GM18870 (cell line): ENCODE results near the gene UBL4A.

Source experiments
- ATAC-seq: cut with Tn5 transposase; IDR thresholded peaks from one replicate; pipeline ENCODE4 v1.9.1; 2021; ENCODE audit warnings: moderate library complexity; ENCODE audit not compliant: unreplicated experiment

UBL4A gene

DNA sequence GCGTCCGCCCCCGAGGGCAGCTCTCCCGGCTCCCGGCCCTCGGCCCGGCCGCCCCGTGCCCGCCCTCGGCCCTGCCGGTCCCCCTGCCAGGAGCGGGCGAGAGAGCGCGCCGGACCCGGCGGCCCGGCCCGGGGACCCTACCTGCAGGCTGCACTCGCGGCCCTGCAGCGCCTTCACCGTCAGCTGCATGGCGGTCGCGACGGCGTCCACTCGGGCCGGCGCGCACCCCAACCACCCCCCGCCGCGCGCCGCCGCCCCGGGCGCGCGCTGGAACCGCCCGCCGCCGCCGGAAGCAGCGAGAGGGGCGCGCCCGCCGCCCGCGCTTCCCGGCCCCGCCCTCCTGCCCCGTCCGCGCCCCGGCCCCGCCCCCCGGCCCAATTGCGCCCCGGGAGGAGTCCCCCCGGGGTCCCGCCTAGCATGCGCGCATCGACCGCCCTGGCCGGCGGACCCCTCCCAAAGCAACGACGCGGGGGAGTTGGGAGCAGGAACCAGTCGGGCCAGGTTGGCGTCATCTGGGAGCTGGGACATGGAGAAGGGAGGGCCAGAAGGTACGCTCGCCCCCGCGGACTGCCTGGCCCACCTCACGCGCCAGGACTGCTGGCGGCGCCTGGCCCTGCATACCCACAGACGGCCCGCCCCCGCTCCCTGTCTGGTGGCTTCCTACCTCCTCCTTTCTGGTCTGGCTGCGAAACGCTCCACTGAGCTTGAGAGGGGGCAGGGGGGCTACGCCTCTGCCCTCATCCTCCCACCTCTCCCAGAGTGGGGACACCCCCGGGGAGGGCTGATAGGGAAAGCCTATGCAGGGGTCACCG, at the start of gene UBL4A:
Gene UBL4A (minus strand): TSS at position 220 of the 812 bp plus-strand sequence. CDS start 31 bp downstream, at position 189.
- no peak for ATAC-seq

DNA sequence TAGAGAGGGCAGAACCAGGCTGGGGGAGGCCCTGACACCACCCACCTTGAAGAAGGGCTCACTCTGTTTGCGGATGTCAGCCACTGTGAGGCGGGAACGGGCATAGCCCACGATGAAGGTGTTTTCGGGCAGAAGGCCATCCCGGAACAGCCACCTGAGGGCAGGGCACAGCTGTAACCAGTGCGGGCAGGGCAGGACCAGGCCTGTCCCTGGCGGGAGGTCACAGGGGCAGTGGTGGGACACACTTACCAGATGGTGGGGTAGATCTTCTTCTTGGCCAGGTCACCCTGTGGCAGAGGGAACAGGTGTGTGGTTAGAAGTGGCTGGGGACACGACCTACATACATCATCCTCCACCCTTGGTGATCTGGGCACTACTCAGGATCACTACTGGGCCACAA, 49.5 kb upstream of the UBL4A start:
- no peak for ATAC-seq

DNA sequence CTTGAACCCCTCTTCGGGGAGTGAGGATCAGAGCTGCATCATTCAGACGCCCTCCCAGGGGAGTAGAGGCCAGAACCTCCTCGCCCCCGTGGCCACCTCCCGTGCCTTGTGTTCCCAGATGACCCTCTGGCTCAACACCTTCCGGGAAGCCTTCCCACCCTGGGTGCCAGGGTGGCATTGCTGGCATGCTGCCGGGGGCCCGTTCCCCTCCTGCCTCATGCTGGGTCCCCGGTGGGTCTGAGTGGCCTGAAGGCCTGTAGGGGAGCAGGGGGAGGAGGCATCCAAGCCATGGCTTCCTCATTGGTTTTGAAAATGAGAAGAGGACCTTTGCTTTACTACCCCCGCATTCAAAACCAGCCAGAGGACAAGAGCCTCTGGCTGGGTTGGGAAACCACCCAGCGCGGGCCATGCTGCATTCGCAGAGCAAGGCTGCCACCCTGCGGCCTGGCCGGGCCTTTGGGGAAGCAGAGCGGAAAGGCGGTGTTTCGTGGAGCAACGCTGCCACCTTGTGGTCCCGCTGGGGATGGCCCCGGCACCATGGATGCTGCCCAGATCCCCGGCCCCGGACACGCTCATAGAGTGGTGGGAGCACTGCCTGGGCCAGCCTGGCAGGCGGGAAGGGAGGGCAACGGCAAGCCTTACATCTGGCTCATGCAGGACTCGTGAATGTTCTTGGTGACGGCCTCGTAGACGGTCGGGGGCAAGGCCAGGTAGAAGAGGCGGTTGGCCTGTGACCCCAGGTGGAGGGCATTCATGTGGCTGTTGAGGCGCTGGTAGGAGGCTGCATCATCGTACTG, 48.3 kb upstream of the UBL4A start:
- peak; percentile 89 for ATAC-seq

DNA sequence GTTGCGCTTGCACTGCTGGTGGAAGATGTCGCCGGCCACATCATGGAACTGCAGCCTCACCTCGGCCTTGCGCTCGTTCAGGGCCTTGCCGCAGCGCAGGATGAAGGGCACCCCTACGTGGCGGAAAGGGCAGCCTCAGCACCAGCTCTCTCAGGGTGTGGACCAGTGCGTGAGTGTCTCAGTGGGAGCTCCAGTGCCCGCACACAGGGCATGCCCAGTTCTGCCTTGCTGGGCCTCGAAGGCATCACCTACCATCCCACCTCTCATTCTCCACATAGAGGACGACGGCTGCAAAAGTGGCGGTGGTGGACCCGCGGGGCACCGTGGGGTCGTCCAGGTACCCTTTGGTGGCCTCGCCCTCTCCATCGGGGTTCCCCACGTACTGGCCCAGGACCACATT, 46.3 kb upstream of the UBL4A start:
- no peak for ATAC-seq

DNA sequence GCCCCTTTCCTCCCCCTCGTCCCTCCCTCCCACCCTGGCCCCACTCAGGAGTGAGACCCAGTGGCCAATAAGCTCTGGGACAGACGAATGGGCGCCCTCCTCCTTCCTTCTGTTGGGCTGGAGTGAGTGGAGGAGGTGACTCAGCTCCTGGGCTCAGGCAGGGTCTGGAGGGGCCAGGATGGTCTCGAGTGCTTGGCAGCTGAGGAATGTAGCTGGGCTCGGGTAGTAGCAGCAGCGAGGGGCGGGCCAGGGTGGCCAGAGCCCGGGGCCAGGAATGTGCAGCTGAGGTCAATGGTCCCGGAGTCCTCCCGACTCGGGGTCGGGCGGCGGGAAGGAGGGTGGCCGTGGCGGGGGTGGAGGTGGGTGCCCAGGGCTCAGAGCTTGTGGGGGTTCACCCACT, 45.2 kb upstream of the UBL4A start:
- ATAC-seq, result no peak

DNA sequence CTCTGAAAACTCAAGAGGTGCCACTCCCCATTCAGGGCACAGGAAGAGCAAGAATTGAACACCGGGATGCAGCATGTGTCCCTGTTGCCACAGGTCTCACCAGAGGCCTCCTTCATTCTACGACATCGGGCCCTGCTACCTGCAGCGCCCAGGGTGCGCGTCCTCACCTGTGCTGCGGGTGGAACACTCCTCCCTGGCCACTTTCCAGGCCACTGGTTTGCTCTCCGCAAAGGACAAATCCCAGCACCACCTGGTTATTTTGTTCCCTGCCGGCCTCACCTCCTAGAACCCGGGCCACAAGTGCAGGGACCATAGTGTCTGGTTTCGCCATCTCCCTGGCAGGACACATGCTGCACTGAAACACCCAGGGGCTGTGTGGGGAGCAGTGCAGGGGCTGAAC, 43.9 kb upstream of the UBL4A start:
- ATAC-seq, result no peak

DNA sequence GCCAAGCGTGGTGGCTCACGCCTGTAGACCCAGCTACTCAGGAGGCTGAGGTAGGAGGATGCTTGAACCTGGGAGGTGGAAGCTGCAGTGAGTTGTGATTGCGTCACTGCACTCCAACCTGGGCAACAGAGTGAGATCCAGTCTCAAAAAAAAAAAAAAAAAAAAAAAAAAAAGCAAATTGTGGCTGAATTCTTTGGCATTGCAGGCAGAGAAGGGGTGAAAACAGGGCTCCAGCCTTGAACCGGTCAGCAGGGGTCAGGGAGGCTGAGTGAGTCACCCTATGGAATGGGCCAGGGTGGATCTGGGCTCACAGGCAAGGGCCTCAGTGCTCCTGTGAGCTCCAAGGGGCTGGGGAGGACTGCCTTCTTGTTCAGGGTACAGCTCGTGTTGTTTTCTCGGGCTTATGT, 42.8 kb upstream of the UBL4A start:
- ATAC-seq, result no peak

DNA sequence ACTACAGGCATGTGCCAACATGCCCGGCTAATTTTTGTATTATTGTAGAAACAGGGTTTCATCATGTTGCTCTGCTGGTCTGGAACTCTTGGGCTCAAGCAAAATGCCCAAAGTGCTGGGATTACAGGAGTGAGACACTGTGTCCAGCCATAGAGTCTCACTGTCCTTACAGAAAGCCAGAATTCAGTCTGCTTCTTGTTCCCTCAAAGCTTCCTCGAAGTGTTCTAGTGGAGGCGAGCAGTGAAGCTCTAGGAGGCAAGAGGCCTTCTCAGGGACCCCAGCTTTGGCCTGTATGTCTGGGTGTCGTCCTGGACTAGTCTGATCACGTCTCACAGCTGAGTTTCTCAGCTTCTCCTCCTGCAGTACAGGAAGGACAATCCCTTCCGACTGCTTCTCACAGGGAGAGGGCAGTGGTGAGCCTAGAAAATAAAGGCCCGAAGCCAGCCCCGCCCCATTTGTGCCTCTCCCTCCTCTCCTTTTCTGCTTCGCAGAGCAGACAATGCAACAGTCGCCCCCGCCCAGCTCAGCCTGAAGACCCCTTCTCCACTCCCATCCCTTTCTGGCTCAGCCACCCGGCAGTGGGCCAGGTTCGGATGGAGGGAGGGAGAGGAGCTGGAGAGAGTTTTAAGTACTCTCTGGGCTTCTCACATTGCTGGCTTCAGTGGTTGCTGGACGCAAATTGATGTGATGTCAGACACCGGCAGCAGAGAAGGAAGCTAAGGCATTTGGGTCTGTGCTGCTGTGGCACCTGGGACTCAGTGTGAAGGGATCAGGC, 40.7 kb upstream of the UBL4A start:
- peak; percentile 55 for ATAC-seq

DNA sequence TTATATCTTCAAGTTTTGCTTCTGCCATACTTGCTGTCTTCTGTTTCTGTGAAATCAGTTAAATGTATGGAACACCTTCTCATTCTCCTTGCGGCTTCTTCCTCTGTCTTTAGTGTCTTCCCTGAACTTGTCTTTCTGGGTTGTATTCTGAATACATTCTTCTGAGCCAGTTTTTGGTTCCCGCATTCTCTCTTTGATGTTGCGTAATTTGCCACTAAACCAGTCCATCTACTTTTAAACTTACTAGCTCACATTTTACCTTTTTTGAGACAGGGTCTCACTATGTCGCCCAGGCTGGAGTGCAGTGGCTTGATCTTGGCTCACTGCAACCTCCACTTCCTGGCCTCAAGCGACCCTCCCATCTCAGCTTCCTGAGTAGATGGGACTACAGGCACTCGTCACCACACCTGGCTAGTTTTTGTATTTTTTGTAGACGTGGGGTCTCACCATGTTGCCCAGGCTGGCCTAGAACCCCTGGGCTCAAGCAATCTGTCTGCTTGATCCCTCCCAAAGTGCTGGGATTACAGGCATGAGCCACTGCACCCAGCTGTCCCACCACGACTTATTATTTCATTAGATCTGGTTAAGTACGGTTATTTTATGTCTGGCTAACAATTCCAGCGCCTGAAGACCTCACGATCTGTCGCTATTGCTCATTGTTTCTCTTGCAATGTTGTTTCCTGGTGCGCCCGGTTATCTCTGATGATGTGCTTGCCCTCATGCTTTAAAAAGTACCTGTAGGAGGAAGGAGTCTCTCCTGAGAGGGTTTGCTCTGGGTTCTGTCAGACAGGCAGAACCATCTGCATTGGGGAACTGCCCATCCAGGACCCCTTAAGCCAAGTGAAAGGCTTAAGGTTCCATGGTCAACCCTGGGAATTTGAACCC, 39.4 kb upstream of the UBL4A start:
- ATAC-seq, result no peak

DNA sequence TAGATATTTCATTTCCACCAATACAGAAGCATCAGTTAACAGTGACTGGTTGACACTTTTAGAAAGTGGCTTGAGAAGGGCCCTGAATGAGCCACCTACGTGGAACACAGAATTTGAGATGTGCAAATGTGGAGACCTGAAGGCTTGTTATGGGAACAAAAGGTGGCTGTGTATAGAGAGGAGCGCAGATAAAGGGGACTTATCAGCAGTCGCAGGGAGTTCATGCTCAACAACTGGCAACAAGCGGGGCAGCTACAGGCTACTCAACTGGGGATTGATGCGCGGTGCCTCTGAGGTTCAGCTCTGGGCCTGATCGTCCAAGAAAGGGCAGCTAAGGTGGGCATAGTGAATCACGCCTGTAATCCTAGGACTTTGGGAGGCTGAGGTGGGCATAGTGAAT, 33.0 kb upstream of the UBL4A start:
- no peak for ATAC-seq

DNA sequence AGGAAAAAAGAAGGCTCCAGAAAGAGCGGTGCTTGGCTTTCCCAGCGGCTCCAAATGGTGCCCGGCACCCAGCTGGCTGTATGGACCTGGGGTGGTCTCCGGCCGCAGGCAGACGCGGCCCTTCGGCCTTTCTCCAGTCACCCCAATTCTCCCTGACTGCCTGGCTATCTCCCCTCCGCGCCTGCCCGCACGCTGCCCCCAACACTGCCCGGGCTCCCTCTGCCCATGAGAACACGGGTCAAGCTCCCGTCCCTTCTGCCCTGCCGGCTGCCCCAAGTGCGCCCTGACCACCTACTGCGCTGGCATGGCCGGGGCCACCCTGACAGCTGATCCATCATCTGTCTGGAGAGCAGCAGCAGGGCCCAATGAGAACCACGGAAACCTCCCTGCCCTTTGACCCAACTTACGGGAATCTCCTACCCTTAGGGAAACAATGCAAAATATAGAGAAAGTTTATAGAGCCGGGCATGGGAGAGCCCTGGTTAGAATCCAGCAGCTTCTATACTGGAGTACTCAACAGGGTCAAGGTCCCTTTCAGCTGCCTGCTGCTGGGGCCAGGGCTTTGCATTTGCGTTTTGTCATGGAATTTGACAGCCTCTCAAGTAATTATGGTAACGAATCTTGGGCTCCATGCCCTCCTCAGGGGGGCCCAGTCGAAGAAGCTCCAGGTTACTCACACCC, 30.8 kb upstream of the UBL4A start:
- ATAC-seq, result no peak

DNA sequence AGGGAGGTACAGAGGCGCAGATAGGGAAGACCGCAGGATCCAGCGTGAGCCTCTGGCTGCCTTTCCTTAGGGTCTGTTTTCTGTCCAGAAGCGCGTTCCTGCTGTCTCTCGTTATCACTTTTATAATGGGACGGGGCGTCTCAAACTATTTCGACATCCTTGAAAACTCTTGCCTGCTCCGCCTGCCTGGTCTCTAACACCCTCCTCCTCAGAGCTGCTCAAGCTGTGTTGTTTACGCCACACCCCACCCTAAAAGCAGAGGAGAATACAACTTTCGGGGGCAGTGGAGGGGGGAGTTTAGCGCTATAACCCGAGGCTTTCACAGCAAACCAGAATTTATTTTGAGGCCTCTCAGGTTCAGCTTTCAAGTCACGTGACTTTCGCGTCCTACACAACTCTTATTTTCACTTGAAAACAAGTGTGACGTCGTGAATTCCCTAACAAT, 30.3 kb upstream of the UBL4A start:
- no peak for ATAC-seq

DNA sequence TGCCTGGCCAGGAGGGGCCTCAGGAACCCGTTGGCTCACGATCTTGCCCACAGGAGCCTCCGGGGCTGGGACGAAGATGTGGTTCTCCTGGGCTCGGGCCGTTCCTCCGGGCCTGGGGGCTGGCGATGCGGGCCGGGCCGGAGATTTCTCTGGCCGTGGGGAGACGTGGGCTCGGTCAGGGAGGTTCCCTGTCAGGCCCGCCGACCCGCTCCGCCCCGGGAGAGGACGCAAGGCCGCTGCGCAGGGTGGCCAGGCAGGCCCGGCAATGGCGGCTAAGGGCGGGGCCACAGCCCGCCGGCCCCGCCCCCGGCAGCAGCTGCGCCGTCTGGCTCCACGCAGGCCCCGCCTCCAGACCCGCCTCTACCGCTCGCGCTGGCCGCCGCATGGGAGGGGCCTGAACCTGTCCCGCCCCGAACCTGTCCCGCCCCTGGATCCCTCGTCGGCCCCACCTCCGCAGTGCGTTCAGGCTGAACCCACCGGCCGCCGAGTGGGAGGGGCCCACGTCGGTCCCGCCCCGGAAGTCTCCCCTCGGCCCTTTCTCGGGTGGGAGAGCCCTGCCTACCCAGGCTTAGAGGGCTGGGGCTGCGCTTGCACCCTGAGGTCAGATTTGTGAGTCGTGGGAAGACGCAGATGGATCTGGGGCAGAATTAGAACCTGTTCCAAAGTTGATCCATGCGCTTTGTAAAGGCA, 29.7 kb upstream of the UBL4A start, which contains the start of gene FAM3A:
Gene FAM3A (minus strand): TSS at position 267 of the 690 bp plus-strand sequence. CDS start 460 bp downstream, outside the sequence.
- ATAC-seq, result peak; percentile 69

DNA sequence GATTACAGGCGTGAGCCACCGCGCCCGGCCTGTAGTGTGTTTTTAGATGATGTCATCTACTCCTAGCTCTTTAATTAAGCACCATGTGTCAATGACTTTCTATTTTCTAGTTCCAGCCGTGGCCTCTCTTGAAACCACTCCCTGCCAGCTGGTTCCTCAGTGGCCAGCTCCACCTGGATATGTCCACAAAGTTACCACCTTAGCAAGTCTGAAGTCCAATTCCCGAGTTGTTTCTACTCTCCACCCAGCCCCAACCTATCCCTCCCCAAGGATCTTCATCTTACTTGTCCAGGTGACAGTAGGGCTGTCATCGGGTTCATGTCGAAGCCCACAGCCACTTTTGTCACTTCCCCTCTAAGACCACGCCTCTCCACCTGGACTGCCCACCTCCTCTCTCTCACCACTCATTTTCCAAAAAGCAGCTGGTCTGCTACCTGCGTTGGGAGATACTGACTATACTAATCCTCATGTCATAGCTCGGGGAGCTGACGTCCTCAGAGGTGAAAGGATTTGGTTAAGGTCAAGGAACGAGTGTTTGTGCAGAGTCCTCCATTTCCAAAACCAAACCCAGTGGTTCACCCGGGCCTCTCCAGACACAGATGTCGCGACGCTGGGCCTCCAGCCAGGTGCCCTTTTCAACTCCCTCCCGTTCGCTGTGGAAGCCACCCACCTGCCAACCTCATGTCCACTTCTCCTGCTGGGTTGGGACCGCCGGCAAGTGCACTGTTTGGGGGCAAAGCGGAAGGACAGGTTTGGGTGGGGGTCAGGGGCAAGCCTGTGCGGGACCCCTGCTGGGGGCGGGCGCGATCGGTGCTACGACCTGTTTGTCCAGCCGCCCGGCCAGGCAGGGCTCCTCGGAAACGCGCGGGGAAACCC, 28.9 kb upstream of the UBL4A start:
- no peak for ATAC-seq

DNA sequence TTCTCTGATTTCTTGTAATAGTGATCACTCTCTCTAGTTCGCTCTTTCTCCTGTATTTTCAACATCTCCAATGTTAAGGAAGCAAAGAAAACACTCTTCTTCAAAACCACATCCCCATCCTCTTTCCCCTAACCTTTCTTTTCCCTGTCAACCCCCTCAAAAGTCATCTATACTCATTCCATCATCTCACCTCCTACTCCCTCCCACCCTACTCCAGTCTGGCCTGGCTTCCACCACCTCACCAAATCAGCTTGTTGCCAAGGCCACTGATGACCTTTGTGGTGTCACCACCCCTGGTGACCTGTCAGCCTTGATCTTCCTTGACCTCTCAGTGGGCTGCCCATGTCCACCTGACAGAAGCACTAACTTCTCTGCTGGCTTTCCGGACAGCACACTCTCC, 27.3 kb upstream of the UBL4A start:
- no peak for ATAC-seq

DNA sequence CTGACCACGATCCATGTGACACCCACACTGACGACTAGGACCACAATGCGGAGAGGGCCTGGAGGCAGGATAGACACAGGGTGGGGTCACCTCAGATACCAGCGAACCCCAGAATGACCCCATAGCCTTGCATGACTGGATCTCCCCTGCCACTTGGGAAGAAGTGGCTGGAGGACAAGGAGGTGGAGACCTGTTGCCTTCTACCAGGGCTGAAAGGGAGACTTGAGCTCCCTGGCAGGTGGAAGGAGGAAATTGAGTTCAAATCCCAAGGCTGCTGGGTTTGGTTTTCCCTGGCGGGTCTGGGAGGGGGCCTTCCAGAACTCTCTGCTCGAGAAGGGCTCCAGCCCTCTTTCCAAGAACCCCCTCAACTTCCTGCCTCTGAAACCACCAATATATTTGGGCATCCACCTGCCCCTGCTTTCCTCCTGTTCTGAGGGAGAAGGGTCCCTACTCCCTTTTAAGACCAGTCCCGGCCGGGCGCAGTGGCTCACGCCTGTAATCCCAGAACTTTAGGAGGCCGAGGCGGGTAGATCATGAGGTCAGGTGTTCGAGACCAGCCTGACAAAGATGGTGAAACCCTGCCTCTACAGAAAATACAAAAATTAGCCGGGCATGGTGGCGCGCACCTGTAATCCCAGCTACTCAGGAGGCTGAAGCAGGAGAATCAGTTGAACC, 26.6 kb upstream of the UBL4A start:
- no peak for ATAC-seq

DNA sequence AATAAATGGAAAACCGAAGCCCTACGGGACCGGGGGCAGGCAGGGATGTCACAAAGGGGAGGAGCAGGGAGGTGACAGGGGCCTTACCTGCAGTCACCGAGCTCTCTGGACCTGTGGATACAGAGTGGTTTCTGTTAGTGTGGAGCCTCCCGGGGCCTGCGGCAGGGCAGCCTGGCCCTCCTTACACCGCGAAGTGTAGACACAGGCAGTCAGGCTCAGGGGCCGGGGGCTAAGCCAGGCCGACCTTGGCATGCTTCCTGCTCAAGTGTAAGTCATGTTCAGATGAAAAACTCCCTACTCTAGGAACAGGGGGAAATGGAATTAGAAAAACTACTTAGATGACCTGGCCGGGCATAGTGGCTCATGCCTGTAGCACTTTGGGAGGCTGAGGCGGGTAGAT, 25.3 kb upstream of the UBL4A start:
- no peak for ATAC-seq

DNA sequence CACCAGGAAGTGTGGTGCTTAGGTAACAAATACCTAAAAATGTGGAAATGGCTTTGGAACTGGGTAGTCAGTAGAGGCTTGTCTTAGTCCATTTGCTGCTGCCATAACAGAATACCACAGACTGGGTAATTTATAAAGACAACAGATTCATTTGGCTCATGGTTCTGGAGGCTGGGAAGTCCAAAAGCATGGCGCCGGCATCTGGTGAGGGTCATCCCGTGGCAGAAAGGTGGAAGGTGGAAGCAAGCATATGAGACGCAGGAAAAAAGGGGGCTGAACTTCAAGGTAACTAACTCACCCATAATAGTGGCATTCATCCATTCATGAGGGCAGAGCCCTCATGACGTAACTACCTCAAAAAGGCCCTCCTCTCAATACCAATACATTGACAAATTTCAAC, 23.0 kb upstream of the UBL4A start:
- no peak for ATAC-seq
